ENCODE data around the gene PLAC9.

GRCh38 chr10:80186364-80187012, 54.0 kb downstream of the PLAC9 start:
- TF ChIP-seq, protein P1, sequence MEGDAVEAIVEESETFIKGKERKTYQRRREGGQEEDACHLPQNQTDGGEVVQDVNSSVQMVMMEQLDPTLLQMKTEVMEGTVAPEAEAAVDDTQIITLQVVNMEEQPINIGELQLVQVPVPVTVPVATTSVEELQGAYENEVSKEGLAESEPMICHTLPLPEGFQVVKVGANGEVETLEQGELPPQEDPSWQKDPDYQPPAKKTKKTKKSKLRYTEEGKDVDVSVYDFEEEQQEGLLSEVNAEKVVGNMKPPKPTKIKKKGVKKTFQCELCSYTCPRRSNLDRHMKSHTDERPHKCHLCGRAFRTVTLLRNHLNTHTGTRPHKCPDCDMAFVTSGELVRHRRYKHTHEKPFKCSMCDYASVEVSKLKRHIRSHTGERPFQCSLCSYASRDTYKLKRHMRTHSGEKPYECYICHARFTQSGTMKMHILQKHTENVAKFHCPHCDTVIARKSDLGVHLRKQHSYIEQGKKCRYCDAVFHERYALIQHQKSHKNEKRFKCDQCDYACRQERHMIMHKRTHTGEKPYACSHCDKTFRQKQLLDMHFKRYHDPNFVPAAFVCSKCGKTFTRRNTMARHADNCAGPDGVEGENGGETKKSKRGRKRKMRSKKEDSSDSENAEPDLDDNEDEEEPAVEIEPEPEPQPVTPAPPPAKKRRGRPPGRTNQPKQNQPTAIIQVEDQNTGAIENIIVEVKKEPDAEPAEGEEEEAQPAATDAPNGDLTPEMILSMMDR (IDR thresholded peaks at IDR 0.05; ENCODE audit: insufficient read depth, low read depth, low read length), result no peak
- no peak for TF ChIP-seq EZH2 (IDR thresholded peaks at IDR 0.05; ENCODE audit: insufficient read depth, low read length)

Data from astrocyte (in vitro differentiated cells and primary cell).